ENCODE data around the gene ASB2.

ASB2 gene

GRCh38 chr14:93936245-93936644 lies 40.1 kb downstream of the ASB2 start (continued):
- no peak for TF ChIP-seq REST (tag by site-specific recombination; IDR thresholded peaks at IDR 0.05)
- TF ChIP-seq KLF9 (tag by site-specific recombination; IDR thresholded peaks at IDR 0.05; ENCODE audit: low read depth) = no peak
- TF ChIP-seq GLI4 (tag by site-specific recombination; IDR thresholded peaks at IDR 0.05) = no peak
- no peak for TF ChIP-seq SCRT2 (tag by site-specific recombination; IDR thresholded peaks at IDR 0.05)

- POLR2A ChIA-PET = no interaction called here
- CTCF ChIA-PET = interaction anchor here (0.9 to 7.0 kb wide), 7 partner anchors 11 to 246 kb away, joined by 3 to 111 read pairs (median 4); no protein-coding TSS in a partner anchor
- H3K27ac ChIP-seq (ENCODE audit: extremely low read depth, low read depth, low read length) = no peak overlapping the region
- no peaks in the 10 kb centered on the region for H3K36me3 ChIP-seq (ENCODE audit: control insufficient read depth in 2 of 2, insufficient read depth in 1 of 2, low read length in 2 of 2)
- TF ChIP-seq ZNF610 (tag by site-specific recombination; IDR thresholded peaks at IDR 0.05; ENCODE audit: borderline replicate concordance) = no peak
- H3K4me1 ChIP-seq (ENCODE audit: control insufficient read depth, insufficient read depth, low read length) = peaks cover 3% of the 10 kb centered on the region
- no peaks in the 10 kb centered on the region for H3K9me3 ChIP-seq (ENCODE audit: control insufficient read depth, insufficient read depth, low read depth, low read length)
- H3K4me3 ChIP-seq (ENCODE audit: low read depth, low read length) = no peak overlapping the region
Observed at GRCh38 chr14:93935213-93935612, 41.2 kb downstream of the ASB2 start.

- Histone ChIP-seq H3K4me3 (ENCODE audit: low read depth, low read length) (no peak overlapping the region), H3K4me1 (ENCODE audit: control insufficient read depth, insufficient read depth, low read length) (no peaks in the 10 kb centered on the region; the same call in 1 of the 2 replicates), H3K36me3 (ENCODE audit: control insufficient read depth in 2 of 2, insufficient read depth in 1 of 2, low read length in 2 of 2) (no peaks in the 10 kb centered on the region), H3K9me3 (ENCODE audit: control insufficient read depth, insufficient read depth, low read depth, low read length) (no peaks in the 10 kb centered on the region), H3K27ac (ENCODE audit: extremely low read depth, low read depth, low read length) (no peak overlapping the region)
- TF ChIP-seq ZNF768 (tag by site-specific recombination; IDR thresholded peaks at IDR 0.05) (0 out of 2 replicates have a peak, but pooled peaks have one; percentile 20), ZNF121 (tag by site-specific recombination; IDR thresholded peaks at IDR 0.05) (no peak)
- CTCF ChIA-PET = interaction anchor here (0.5 to 0.7 kb wide), 2 partner anchors 72 to 204 kb away, joined by 3 to 6 read pairs; no protein-coding TSS in a partner anchor
- POLR2A ChIA-PET = no interaction called here
Observed at GRCh38 chr14:93932642-93933041, 43.7 kb downstream of the ASB2 start.

DNA sequence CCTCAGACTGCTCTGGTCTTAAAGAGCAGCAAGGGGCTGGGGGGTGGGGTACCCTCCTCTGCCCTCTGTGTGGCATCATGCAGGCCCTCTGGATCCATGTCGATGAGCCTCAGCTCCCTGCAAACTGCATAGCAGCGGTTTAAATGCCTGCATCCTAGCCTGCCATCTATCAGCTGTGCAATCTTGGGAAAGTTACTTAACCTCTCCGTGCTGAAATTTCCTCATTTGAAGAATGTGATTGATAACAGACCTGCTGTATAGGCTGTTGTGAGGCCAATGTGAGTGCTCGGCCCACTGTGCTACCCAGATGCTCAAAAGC lies 45.4 kb downstream of the ASB2 start:
- H3K4me3 ChIP-seq (ENCODE audit: low read depth, low read length) = no peak overlapping the region
- ChIA-PET POLR2A (no interaction called here), CTCF (interaction anchor here (0.6 to 0.9 kb wide), 3 partner anchors 12 to 273 kb away, joined by 3 read pairs; no protein-coding TSS in a partner anchor)
- H3K27ac ChIP-seq (ENCODE audit: extremely low read depth, low read depth, low read length) = no peak overlapping the region
- no peaks in the 10 kb centered on the region; the same call in 1 of the 2 replicates for H3K4me1 ChIP-seq (ENCODE audit: control insufficient read depth, insufficient read depth, low read length)
- no peaks in the 10 kb centered on the region for H3K9me3 ChIP-seq (ENCODE audit: control insufficient read depth, insufficient read depth, low read depth, low read length)
- H3K36me3 ChIP-seq (ENCODE audit: control insufficient read depth in 2 of 2, insufficient read depth in 1 of 2, low read length in 2 of 2) = no peaks in the 10 kb centered on the region
- TF ChIP-seq ZNF701 (tag by site-specific recombination; IDR thresholded peaks at IDR 0.05) (no peak), ZNF792 (tag by site-specific recombination; IDR thresholded peaks at IDR 0.05) (no peak), ZNF707 (tag by site-specific recombination; IDR thresholded peaks at IDR 0.05) (no peak), REPIN1 (tag by site-specific recombination; IDR thresholded peaks at IDR 0.05; ENCODE audit: low read depth) (no peak), ZNF677 (tag by site-specific recombination; IDR thresholded peaks at IDR 0.05) (no peak), ZNF692 (tag by site-specific recombination; IDR thresholded peaks at IDR 0.05) (no peak)

Measured in HEK293 (cell line).